HG03378 (cell line): ENCODE results near the gene CD300A.

Experiments used
- ATAC-seq: cut with Tn5 transposase; IDR thresholded peaks from one replicate; pipeline ENCODE4 v1.9.1; 2021; ENCODE audit warnings: mild to moderate bottlenecking, moderate library complexity; ENCODE audit not compliant: unreplicated experiment

Gene CD300A

DNA sequence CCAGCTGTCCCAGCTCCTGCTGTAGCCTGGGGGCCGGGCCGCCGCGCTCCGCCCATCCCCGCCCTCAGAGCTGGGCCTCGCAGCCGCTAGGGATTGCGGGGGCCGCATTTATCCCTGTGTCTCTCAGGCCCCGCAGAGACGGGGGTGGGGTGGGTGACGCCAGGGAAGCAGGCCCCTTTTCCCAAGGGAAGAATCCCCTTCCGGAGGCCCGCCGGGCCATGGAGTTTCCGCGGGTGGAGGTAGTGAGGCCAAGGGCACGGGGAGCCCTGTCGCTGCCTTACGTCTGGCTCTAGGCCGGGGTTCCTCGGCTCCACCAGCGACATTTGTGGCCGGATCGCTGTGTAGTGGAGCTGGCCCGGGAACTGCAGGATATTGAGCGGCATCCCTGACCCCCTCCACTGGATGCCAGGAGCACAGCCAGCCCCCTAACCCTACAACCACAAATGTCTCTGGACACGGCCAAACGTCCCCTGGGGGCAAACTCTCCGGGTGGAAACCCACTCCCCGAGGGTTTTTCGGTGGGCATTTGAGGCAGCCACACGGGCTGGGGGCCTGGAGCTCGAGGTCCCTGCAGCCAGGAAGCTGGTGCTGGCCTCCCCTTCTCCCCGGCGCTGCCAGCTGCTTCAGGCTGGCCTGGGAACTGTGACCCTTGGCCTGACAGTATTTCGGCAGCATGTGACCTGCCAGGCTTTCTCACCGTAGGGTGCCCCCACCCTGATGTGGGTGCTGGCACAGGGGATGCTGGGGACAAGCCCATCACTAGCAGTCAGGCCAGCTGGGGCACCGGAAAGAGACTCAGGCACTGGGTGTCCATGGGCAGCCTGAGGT is 12.0 kb upstream of the CD300A start:
- ATAC-seq = peak; percentile 48

DNA sequence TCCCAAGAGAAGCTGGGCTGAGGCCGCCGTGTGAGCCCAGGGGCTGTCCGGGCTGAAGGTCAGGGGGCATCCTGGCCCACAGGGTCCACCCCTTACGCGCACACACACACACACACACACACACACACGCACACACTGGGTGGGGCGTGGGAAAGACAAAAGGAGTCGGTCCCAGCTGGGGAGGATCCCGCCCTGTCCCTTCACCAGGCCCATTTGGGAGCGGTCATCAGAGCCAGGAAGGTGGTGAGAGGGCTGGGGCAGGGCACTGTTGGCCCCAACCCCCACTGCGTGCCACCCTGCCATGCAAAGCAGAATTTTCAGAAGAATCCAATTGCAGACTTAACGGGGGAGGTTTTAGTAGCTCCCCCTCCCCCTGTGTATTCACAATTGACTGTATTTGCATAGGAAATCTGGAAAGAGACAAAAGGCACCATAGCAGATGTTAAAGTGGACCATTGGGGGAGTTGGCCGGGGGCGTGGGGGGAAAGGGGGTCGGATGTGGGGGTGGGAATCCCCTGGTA is 11.3 kb upstream of the CD300A start:
- no peak for ATAC-seq

DNA sequence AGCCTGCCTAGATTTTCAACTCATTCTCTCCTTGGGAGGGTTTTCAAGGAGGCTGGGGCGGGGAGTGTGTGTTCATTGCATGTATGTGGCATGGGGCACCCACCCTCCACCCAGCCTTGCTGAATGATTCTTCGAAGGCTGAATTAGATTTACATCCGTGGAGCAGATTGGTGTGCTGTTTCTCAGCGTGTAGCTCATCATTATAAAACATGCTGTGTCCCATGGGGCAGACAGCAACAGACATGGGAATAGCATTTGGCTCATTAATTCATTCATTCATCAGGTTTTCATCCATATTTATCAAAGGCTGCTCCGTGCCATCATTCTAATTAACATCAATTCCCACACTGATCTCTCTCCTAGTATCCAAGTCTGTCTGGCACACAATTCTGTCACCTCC is 10.6 kb upstream of the CD300A start:
- no peak for ATAC-seq

DNA sequence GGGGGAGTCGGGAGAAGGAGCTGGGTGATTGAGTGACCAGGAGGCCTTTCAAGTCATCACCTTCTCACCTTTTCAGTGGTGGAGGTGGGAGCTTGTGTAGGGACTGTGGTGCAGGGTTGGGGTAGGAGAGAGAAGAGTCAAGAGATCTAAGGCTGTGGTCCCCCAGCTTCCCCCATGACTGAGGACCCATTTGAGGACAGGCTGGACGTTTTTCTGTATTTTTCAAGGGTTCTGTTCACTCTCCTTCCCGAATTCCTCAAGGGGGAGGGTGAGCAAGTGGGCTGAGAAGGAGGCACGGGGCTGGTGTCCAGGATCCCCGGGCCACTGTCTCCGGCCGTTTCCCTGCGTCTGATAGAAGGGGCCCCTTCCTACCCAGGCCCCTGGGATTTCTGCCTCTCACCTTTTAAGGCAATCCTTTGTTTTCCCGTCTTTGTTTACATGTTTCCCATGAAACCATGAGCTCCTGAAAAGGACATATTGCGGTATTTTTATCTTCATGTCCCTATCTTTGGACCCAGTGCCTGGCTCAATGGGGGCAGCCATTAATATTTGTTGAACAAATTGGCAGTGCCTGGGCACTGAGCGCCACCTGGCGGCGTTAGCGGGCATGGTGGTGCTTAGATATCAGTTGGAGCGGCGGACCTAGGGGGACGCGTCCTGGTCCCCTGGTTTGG is 9.2 kb upstream of the CD300A start:
- ATAC-seq = no peak

DNA sequence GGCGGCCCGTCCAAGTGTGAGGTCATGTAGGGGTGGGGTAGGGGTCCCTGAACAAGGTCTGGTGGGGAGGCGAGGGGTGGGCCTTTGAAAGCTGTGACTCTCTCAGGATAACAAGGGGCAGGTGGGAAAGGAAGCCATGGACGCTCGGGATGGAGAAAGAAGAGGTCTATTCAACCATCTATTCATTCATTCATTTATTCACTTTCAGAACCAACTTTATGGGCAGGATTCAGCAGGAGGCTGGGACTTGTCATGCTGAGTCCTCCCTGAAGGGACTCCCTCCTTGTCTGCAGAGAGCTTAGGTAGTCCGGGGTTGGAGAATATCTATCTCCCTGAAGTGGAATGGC is 8.6 kb upstream of the CD300A start:
- no peak for ATAC-seq

DNA sequence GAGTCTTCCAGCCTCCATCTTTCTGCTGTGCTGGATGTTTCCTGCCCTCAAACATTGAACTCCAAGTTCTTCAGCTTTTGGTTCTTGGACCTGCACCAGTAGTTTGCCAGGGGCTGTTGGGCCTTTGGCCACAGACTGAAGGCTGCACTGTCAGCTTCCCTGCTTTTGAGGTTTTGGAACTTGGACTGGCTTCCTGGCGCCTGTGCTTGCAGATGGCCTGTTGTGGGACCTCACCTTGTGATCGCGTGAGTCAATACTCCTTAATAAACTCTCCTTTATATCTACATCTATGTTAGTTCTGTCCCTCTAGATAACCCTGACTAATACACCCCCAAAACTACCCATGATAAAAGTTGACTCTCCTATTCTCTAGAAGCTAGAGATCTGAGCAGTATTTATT is 7.6 kb upstream of the CD300A start:
- ATAC-seq = no peak

DNA sequence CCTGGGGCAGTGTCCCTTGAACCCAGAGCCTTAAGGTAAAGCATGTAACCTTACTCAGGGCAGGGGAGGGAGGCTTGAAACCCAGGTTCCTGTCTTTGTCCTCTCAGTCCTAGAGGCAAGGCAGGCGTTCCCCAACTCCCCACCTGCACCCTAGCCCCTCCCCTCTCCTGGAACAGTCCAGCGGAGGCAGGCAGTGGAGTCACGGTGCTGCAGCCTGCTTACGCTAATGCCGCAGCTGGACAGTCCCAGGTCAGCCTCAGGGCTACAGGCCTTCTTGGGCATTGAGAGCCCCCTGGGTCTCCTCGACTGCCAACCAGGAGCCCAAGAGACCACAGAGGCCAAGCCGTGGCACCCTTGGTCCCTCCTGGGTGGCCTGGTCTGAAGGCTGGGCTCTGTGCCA is 6.8 kb upstream of the CD300A start:
- no peak for ATAC-seq

DNA sequence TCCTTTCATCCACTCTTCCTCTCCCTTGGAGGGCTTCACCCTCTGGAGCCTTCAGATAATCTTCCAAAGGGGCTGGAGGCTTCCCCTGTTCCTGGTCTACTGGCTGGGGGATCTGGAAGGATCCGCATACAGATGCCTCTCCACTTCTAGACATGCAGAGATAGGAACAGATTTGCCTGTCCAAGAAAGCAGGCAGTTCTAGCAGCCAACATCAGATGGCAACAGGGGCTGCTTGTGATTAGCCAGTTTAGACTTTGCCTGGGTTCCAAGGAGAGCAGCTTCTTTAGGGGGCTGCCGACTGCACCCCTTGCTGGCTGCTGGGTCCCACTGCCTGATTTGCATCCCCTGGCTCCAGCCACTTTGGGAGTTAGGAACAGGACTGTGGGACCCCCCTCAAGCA is 6.2 kb upstream of the CD300A start:
- no peak for ATAC-seq

DNA sequence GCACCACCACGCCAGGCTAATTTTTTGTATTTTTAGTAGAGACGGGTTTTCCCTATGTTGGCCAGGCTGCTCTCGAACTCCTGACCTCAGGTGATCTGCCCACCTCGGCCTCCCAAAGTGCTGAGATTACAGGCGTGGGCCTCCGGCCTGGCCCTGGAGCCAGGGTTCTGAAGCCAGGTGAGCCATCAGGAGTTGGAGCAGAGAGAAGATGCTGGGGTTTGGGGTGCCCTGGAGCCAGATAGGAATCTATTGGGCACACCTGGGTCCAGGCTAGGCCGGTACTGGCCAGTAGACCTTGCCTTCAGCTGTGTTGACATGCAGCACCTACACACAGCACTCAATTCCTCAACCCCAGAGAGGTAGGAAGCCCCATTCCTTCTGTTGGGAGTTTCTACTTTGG is 5.4 kb upstream of the CD300A start:
- no peak for ATAC-seq

DNA sequence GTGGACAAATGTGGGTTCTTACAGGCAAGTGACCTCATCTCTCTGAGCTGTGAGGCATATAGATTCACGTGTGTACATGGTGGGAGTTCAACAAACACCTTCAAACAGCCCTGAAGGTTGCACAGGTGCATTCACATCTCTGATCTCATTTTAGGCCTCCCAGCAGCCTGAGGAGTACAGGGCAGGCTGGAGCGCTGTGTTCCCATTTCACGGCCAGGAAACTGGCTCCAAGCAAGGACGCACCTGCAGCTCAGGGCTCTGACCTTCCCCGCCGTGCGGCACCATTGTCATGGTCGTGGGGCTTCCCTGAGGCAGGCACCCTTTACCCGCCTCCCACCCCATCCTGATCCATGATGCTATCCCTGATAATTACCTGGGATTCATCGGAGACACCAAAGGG is 4.8 kb upstream of the CD300A start:
- ATAC-seq = no peak

DNA sequence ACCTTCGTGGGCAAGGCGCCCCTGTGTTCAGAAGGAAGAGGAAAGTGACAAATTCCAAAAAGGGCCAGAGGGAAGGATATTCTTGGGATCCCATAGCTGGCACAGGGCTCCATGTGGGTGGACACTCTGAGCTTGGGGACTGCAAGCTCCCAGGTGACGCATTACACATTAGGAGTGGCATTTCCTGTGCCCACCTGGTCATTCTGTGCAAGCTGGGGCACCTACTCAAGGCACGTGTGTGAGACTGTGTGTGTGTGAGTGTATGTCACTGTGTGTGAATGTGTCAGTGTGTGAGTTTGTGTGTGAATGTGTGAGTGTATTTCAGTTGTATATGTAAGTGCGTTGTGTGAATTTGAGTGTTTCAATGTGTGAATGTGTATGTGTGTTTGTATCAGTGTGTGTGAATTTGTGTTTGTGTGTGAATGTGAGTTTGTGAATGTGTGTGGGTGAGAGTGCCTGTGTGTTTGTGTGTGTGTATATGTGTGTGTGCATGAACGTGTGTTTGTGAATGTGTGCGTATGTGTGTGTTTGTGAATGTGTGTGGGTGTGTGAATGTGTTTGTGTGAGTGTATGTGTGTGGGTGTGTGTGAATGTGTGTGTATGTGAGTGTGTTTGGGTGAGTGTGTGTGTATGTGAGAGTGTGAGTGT is 1.6 kb upstream of the CD300A start:
- ATAC-seq = no peak

DNA sequence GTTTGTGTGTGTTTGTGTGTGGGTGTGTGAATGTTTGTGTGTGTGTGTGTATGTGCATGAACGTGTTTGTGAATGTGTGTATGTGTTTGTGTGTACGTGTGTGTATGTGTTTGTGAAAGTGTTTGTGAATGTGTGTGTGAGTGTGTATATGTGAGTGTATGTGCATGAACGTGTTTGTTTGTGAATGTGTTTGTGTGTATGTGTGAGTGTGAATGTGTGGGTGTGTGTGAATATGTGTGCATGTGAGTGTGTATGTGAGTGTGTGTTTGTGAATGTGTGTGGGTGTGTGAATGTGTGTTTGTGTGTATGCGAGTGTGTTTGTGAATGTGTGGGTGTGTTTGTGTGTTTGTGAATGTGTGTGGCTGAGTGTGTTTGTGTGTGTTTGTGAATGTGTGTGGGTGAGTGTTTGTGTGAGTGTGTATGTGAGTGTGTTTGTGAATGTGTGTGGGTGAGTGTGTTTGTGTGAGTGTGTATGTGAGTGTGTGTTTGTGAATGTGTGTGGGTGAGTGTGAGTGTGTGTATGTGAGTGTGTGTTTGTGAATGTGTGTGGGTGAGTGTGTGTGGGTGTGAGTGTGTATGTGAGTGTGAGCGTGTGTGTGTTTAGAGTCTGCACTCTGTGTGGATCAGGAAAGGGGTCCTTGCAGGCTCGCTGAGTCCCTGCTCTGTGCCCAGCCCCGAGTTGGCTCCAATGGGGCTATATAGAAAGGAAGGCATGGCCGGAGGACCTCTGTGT is 890 bp upstream of the CD300A start:
- ATAC-seq = no peak

DNA sequence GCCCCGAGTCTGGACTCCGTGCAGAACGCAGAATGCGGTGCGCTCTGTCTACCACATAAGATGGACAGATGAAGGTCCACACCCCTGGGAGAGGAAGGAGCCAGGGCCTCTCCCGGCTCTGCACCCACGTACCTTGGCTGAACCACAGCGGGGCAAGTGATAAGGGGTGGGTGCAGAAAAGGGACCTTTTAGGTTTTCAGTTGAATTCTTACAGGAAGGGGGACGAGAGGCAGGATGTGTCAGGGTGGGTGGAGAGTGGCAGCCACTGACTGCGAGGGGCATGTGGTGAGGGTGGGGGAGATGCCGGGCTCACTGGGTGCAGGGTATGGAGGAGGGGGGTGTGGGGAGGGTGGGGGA is 372 bp downstream of the CD300A start:
- ATAC-seq = no peak

DNA sequence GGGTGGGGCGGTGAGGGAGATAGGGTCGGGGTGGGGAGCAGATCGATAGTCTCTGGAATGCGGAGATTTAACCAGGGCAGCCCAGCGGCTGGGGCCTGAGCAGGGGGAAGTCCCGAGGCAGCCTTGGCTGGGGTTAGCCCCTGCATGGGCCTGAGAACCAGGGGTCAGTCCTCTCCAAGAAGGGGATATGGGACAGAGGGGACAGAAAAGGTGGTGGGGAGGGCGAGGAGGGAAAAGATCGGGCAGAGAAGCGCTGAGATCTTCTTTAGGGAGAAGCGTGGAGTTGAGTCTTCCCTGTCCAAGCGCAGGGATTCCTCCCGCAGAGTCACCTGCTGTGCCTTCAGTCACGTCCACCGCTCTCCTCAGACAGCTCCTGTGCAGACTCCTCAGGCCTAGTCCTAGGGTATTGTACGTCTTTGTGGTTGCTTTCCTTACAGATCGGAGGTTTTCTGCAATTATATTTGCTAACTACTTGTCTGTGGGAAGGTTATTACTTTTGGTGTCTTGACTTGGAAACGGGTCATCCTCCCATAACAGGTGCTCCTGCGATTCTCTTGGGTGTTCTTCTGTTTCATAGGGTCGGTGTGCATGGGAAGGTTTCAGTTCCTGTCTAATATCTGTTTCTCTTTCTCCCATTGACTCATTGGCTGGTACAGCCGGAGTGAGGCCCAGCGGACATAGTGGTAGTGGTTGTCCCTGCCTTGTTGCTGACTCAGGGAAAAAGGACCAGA is 952 bp downstream of the CD300A start:
- ATAC-seq = peak; percentile 72

DNA sequence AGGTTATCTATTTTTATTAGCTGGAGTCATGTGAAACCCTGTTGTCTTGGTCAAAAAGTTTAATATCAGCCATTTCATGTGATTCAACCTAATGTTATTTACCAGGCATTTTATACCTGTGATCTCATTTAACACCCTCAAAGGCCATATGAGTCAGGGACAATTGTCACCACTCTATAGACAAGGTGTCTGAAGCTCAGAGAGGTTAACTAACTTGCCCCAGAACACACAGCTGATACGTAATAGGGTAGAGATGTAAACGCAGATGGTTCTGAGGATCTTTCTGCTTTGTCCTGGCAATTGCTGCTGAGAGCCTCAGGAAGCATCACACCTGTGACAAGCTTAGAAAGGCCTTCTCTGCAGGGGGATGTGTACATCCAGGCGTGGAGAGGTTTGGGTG is 4.9 kb downstream of the CD300A start:
- no peak for ATAC-seq

DNA sequence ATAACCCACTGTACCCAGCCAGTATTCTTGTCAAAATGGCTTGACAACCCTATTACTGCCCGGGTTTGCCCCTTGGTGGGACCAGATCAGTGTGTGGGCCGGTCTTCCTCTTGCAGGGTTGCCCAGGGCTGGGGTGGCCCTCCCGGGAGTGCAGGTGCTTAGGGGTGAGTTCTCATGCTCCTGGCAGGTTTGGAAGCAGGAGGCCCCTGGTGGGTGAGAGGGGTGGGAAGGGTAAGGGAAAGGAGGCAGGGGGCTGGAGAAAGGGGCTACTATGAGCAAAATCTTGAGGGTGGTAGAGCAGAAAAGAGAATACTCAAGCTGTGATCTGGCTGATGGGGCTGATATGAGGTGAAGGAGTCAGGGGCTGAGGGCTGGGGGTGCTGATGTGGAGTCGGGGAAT is 6.5 kb downstream of the CD300A start:
- no peak for ATAC-seq

DNA sequence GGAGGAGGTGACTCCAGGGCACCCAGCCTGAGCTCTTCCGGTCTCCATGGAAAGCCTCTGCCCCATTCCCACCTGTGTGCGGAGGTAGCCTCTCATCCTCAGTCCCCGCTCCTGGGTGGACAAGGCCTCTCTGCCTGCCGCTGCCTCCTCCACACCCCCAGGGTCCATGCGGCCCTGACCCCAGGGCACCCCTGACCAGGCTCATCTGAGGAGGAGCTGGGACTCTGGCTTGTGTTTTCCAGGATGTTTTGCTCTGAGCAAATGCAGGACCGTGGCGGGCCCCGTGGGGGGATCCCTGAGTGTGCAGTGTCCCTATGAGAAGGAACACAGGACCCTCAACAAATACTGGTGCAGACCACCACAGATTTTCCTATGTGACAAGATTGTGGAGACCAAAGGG is 6.9 kb downstream of the CD300A start:
- ATAC-seq = no peak

DNA sequence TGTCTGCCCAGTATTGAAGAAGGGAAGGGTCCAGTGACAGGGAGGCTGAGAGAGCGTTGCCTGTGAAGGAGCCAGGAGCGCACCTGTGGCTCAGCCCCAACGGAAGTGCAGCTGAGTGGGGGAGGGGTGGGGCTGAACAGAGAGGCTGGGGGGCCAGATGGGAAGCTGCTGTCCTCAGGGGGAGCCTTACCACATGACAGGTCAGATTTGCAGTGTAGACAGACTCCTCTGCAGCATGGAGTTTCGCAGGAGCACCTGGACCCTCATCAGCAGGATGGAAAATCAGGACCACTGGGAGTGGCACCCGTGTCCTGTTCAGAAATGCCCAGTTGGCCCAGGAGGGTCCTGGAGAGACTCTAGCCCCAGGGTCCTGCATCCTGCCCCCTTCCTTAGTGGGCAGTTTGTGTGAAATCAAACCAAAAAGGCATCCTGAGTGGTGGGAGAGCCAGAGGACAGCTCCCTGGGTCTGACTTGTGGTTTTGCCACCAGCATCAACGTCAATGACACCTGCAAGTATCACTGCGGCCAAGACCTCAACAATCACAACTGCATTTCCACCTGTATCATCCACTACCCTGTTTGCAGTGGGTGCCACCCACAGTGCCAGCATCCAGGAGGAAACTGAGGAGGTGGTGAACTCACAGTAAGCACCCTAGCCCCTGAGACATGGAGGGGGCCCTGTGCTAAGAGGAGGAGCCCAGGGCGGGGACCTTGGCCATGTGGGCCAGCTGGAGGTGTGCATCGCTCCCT is 7.8 kb downstream of the CD300A start:
- ATAC-seq = no peak

DNA sequence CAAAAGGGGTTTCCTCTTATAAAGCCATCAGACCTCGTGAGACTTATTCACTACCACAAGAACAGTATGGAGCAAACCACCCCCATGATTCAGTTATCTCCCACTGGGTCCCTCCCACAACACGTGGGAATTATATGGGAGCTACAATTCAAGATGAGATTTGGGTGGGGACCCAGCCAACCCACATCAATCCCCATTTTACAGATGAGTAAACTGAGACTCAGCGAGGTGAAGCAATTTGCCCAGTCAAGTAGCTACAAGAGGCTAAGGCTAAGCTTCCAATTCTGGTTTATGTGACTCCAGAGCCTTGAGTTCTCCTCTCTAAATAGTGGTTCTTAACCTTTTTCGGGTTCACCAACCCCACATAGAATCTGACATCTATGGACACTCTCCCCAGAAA is 8.8 kb downstream of the CD300A start:
- no peak for ATAC-seq

DNA sequence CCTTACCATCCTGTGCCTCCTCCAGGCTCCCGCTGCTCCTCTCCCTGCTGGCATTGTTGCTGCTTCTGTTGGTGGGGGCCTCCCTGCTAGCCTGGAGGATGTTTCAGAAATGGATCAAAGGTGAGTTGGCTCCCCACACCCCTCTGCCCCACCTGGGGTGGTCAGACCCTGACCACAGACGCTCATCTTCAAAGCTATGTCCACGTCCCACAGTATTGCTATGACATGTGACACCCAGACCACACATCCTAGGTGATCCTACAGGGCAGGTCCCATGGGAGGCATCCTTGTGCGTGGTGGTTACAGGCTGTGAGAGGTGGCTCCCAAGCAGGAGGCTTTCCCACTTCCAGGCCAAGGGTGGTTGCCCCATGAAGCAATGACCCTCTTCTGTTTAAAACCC is 11.0 kb downstream of the CD300A start:
- no peak for ATAC-seq
